Fibroblast of pulmonary artery (primary cell): Measurements from ENCODE around the gene KRT82.

Experiments
- DNase-seq: peaks from one replicate; pipeline ENCODE4 v3.0.0-alpha.2; 2010; ENCODE audit warnings: low read depth
- H3K4me3 ChIP-seq: replicated peaks from 2 replicates; pipeline ENCODE4 v1.5.1; 2011; ENCODE audit warnings: low read depth, mild to moderate bottlenecking, control low read depth, low read length, moderate library complexity
- TF ChIP-seq, protein P1 (sequence below): IDR thresholded peaks from 2 replicates; pipeline ENCODE4 v1.5.1; 2011; ENCODE audit warnings: mild to moderate bottlenecking, control low read depth, low read length, inconsistent platforms; ENCODE audit errors: missing control alignments

The KRT82 gene

DNA sequence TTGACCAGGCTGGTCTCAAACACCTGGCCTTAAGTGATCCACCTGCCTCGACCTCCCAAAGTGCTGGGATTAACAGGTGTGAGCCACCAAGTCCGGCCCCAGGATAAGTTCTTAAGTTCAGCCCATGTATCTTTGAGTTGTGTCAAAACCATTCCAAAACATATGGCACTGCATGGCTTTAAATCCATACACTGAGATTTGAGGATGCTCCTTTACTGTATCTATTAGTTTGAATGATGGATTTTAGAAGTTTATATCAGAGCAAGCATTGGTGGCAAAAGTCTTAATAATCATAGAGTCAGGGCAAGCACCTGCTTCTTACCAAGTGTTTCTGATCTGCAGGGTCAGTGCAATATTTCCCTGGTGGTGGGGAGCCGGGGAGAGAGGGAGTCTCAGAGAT lies 39.7 kb upstream of the KRT82 start:
- H3K4me3 ChIP-seq, result no peak overlapping the region
- TF ChIP-seq, protein P1, sequence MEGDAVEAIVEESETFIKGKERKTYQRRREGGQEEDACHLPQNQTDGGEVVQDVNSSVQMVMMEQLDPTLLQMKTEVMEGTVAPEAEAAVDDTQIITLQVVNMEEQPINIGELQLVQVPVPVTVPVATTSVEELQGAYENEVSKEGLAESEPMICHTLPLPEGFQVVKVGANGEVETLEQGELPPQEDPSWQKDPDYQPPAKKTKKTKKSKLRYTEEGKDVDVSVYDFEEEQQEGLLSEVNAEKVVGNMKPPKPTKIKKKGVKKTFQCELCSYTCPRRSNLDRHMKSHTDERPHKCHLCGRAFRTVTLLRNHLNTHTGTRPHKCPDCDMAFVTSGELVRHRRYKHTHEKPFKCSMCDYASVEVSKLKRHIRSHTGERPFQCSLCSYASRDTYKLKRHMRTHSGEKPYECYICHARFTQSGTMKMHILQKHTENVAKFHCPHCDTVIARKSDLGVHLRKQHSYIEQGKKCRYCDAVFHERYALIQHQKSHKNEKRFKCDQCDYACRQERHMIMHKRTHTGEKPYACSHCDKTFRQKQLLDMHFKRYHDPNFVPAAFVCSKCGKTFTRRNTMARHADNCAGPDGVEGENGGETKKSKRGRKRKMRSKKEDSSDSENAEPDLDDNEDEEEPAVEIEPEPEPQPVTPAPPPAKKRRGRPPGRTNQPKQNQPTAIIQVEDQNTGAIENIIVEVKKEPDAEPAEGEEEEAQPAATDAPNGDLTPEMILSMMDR, result no peak
- no peak for DNase-seq

- DNase-seq, result no peak
- H3K4me3 ChIP-seq, result no peak overlapping the region
- TF ChIP-seq, protein P1, result no peak
These were observed 38.8 kb upstream of the KRT82 start for GRCh38 chr12:52444647-52445595.

DNA sequence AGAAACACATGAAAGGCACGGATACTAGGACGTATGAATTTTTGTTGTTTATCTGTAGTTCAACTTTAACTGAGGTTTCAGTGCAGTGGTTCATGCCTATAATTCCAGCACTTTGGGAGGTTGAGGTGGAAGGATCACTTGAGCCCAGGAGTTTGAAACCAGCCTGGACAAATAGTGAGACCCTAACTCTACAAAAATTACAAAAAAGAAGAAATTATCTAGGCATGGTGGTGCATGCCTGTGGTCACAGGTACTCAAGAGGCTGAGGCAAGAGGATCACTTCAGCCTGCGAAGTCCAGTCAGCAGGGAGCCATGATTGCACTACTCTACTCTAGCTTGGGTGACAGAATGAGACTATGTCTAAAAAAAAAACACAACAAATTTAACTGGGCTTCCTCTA lies 37.8 kb upstream of the KRT82 start:
- no peak overlapping the region for H3K4me3 ChIP-seq
- no peak for DNase-seq
- TF ChIP-seq, protein P1, result no peak

DNA sequence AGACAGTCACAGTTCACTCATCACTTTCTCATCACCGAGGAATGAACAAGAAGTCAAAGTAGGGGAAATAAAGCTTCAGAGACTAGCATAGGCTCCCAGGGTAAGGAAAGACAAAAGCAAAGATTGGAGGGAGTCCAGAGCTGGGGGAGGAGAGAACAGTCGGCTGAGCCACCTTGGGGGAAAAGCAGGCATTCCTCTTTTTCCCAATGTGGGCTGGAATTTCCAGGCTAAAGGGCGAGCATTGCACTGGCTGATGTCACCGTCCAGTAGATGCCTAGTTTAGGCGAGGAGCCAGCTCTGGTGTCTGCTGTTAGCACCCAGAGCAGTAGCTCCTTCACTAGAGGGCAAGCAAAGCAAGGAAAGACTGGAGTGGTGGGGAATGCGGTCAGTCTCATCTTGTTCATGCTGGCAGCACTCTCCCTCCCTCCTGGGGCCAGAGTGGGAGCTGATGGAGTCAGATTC lies 36.5 kb upstream of the KRT82 start:
- TF ChIP-seq, protein P1, result peak; percentile 38
- no peak overlapping the region for H3K4me3 ChIP-seq
- DNase-seq, result peak; percentile 95

- TF ChIP-seq, protein P1, result no peak
- no peak overlapping the region for H3K4me3 ChIP-seq
- peak; percentile 76 for DNase-seq
These were observed 35.3 kb upstream of the KRT82 start for GRCh38 chr12:52441320-52441911.

DNA sequence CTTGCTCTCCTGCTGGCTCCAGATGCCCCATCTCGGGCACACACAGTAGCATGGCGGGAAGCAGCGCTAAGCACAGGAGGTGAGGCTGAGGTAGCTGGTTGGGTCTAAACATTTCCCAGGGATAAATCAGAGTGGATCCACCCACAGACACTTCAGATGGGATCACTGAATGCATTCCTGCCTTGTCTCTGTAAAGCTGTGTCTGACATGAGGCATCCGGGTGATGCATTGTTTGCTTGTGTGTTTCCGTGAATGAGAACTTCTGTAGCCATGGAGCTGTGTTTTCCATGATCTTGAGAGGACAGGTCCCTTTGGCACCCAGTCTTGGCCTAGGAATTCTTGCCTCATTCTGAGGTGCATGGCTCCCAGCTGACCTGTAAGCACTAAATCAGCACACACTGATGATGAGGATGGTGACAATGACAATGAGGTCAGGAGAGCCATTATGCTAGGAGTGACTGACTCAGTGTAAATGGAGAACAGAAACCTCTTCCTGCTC lies 34.7 kb upstream of the KRT82 start:
- TF ChIP-seq, protein P1, result no peak
- peak; percentile 85 for DNase-seq
- no peak overlapping the region for H3K4me3 ChIP-seq
